Transverse colon (tissue), 4 donors: Measurements from ENCODE around the gene CCNY.

Experiments
- POLR2AphosphoS5 ChIP-seq, 3 donors: sonication (generic); formaldehyde crosslinking; IDR thresholded peaks; one replicate each; pipeline ENCODE4 v1.6.1; 2016; ENCODE audit warnings: antibody characterized with exemption in 3 of 3
- TF ChIP-seq, protein P1 (sequence below), 5 experiments: fragments of 200-600 bp in 3 of 5; fragments of 450-650 bp in 2 of 5; sonication (generic) in 3 of 5; IDR thresholded peaks; 1 replicate in 2 of 5; 2 replicates in 3 of 5; pipeline ENCODE4 v1.5.1; 2016 to 2017; ENCODE audit warnings: antibody characterized with exemption in 5 of 5, inconsistent platforms in 3 of 5, mild to moderate bottlenecking in 2 of 5, moderate library complexity in 1 of 5

GRCh38 chr10:35498693-35499092 is 162.4 kb downstream of the CCNY start:
- TF ChIP-seq, protein P1, sequence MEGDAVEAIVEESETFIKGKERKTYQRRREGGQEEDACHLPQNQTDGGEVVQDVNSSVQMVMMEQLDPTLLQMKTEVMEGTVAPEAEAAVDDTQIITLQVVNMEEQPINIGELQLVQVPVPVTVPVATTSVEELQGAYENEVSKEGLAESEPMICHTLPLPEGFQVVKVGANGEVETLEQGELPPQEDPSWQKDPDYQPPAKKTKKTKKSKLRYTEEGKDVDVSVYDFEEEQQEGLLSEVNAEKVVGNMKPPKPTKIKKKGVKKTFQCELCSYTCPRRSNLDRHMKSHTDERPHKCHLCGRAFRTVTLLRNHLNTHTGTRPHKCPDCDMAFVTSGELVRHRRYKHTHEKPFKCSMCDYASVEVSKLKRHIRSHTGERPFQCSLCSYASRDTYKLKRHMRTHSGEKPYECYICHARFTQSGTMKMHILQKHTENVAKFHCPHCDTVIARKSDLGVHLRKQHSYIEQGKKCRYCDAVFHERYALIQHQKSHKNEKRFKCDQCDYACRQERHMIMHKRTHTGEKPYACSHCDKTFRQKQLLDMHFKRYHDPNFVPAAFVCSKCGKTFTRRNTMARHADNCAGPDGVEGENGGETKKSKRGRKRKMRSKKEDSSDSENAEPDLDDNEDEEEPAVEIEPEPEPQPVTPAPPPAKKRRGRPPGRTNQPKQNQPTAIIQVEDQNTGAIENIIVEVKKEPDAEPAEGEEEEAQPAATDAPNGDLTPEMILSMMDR (IDR thresholded peaks at IDR 0.05), result no peak
- TF ChIP-seq POLR2AphosphoS5 (IDR thresholded peaks at IDR 0.05), result no peak
